HepG2 (cell line): ENCODE results near the gene B4GALT5. TPM values are rescaled to one million over a fixed set of nuclear protein-coding genes. Genes with fewer than 3 reads are reported as not detected.
A peak's percentile ranks its signal among the peaks of the same experiment; 100 is the strongest.

Experiments
- ATAC-seq: fragments of 200-7000 bp; cut with Tn5 transposase; 3 replicates; pipeline ENCODE4 v1.9.1; 2020; ENCODE audit warnings: mild to moderate bottlenecking, moderate library complexity
- BruUV-seq: library from RNA; stranded (reverse); fragments of 400-500 nt; replicated peaks from 2 replicates; lab custom pipeline; 2021; lab: Mats Ljungman, UMichigan
- CTCF ChIA-PET: fragments of 300-600 bp; formaldehyde crosslinking; extraction: SDS; loops from one replicate; lab custom pipeline; 2021; ENCODE audit warnings: low total read pairs, inconsistent platforms, low intra/inter-chr PET ratio; lab: Yijun Ruan, JAX
- POLR2A ChIA-PET: fragments of 350-600 bp; sonication (Branson Sonifier 250); formaldehyde crosslinking; loops from one replicate; lab custom pipeline; 2020; ENCODE audit warnings: antibody characterized with exemption, inconsistent platforms; lab: Yijun Ruan, JAX
- DNase-seq: peaks from one replicate; pipeline ENCODE4 v3.0.0-alpha.2; 2015; ENCODE audit warnings: low spot score
- FAIRE-seq: peaks from 3 replicates; lab custom pipeline; 2011; peaks lifted over from hg19 to GRCh38; lab: Jason Lieb, UNC
- H2AFZ ChIP-seq: one replicate; pipeline ENCODE4 v1.6.1; 2011; ENCODE audit warnings: low read length, inconsistent platforms
- H3K27ac ChIP-seq: fragments of 300-600 bp; 3 replicates; pipeline ENCODE4 v1.8.0; 2011; ENCODE audit warnings: mixed run types, mild to moderate bottlenecking, mixed read lengths, low read length, inconsistent platforms; ENCODE audit not compliant: insufficient read depth; ENCODE audit errors: extremely low read length
- H3K27me3 ChIP-seq, 2 experiments: fragments of 200-600 bp in 1 of 2; 2 replicates in 1 of 2; 3 replicates in 1 of 2; pipeline versions ENCODE4 v1.6.0 to v1.8.0; 2011; ENCODE audit warnings: low read length in 2 of 2, mild to moderate bottlenecking in 2 of 2, moderate library complexity in 2 of 2, inconsistent platforms in 1 of 2; ENCODE audit not compliant: insufficient read depth in 2 of 2, control insufficient read depth in 1 of 2
- H3K36me3 ChIP-seq, 2 experiments: fragments of 200-600 bp in 1 of 2; replicated peaks in 1 of 2; 2 replicates in 1 of 2; 3 replicates in 1 of 2; pipeline versions ENCODE4 v1.5.1 to v1.8.0; 2011; ENCODE audit warnings: low read length in 2 of 2, inconsistent platforms in 1 of 2; ENCODE audit not compliant: insufficient read depth in 2 of 2, control insufficient read depth in 1 of 2
- H3K4me1 ChIP-seq: 2 replicates; pipeline ENCODE4 v1.5.1; 2012; ENCODE audit warnings: low read length, inconsistent platforms; ENCODE audit not compliant: insufficient read depth
- H3K4me2 ChIP-seq: 2 replicates; pipeline ENCODE4 v1.6.0; 2011; ENCODE audit warnings: low read depth, low read length, inconsistent platforms
- H3K4me3 ChIP-seq, 3 experiments: fragments of 200-600 bp in 1 of 3; sonication (generic), shearing (Covaris generic) in 1 of 3; replicated peaks in 1 of 3; 2 replicates each; pipeline ENCODE4 v1.5.1; 2011 to 2016; ENCODE audit warnings: low read length in 3 of 3, inconsistent platforms in 2 of 3, low read depth in 2 of 3, mild to moderate bottlenecking in 2 of 3, control low read depth in 1 of 3, mixed read lengths in 1 of 3; ENCODE audit not compliant: insufficient read depth in 1 of 3
- H3K79me2 ChIP-seq: one replicate; pipeline ENCODE4 v1.6.1; 2011; ENCODE audit warnings: low read length, inconsistent platforms; ENCODE audit not compliant: insufficient read depth
- H3K9ac ChIP-seq: 2 replicates; pipeline ENCODE4 v1.6.0; 2011; ENCODE audit warnings: mild to moderate bottlenecking, low read depth, low read length, inconsistent platforms; ENCODE audit not compliant: insufficient read depth
- H3K9me3 ChIP-seq: 2 replicates; pipeline ENCODE4 v1.5.1; 2012; ENCODE audit warnings: mild to moderate bottlenecking, low read length
- H4K20me1 ChIP-seq: 2 replicates; pipeline ENCODE4 v1.6.0; 2011; ENCODE audit warnings: inconsistent platforms, mild to moderate bottlenecking, low read length, moderate library complexity; ENCODE audit not compliant: insufficient read depth
- EP300 ChIP-seq, 3 experiments: sonication (generic) in 1 of 3; formaldehyde crosslinking in 1 of 3; IDR thresholded peaks; 2 replicates each; pipeline versions ENCODE4 v1.5.1 to v1.6.1; 2011 to 2020; ENCODE audit warnings: low read depth in 2 of 3, low read length in 2 of 3, borderline replicate concordance in 1 of 3, improper control_type of control experiment in 1 of 3, mild to moderate bottlenecking in 1 of 3, missing genetic modification reagents in 1 of 3, moderate library complexity in 1 of 3
- GABPB1 ChIP-seq: IDR thresholded peaks from 2 replicates; pipeline ENCODE4 v1.6.1; 2016; ENCODE audit warnings: mild to moderate bottlenecking, missing genetic modification reagents, moderate library complexity, missing compliant biosample characterization
- NFYC ChIP-seq: IDR thresholded peaks from 2 replicates; pipeline ENCODE4 v1.6.1; 2016; ENCODE audit warnings: missing genetic modification reagents, missing compliant biosample characterization
- RBM22 ChIP-seq: fragments of 200-400 bp; formaldehyde crosslinking; optimal IDR thresholded peaks from 2 replicates; pipeline ENCODE3; 2017; ENCODE audit warnings: mild to moderate bottlenecking, low read length, moderate library complexity
- RXRA ChIP-seq: sonication (generic); formaldehyde crosslinking; IDR thresholded peaks from 2 replicates; pipeline ENCODE4 v1.5.1; 2020; ENCODE audit warnings: missing genetic modification reagents
- SP2 ChIP-seq: sonication (generic); formaldehyde crosslinking; IDR thresholded peaks from 2 replicates; pipeline ENCODE4 v1.5.1; 2020; ENCODE audit warnings: mild to moderate bottlenecking, missing genetic modification reagents
- ZBTB38 ChIP-seq: sonication (generic); formaldehyde crosslinking; IDR thresholded peaks from 2 replicates; pipeline ENCODE4 v1.5.1; 2020; ENCODE audit warnings: mild to moderate bottlenecking, missing genetic modification reagents
- ZNF143 ChIP-seq: sonication (generic); formaldehyde crosslinking; IDR thresholded peaks from 2 replicates; pipeline ENCODE4 v1.4.0; 2020; ENCODE audit warnings: missing genetic modification reagents
- WGBS: methylation state at CpG from one replicate; pipeline ENCODE4 v1.1.6; 2017; ENCODE audit warnings: low lambda C conversion rate; 5-methylcytosine and 5-hydroxymethylcytosine counted together
- in situ Hi-C: cut with HindIII; loops from 2 replicates; pipeline ENCODE4 v1.10.0; 2017; ENCODE audit warnings: low pct_unique_long_range_greater_than_20kb; ENCODE audit not compliant: extremely low pct_ligation_motif_present
- intact Hi-C: fragments of 100-400 bp; cut with micrococcal nuclease; formaldehyde crosslinking; loops from one replicate; pipeline ENCODE4 v1.10.0; 2022; ENCODE audit not compliant: unreplicated experiment
- polyA plus RNA-seq, 8 experiments: library from polyadenylated mRNA; depleted of rRNA in 3 of 8; stranded (reverse) in 7 of 8; unstranded in 1 of 8; fragments of >200 nt; fragmentation: Illumina TruSeq in 4 of 8; extraction: Trizol in 4 of 8; gene quantifications; 2 replicates each; pipeline versions ENCODE4 v1.2.1 to v1.2.3, GENCODE V29; 2011 to 2016; ENCODE audit warnings: low read depth in 4 of 8, missing spikeins in 1 of 8, mixed read lengths in 1 of 8; ENCODE audit not compliant: insufficient read depth in 1 of 8
- total RNA-seq, 5 experiments: library from RNA; depleted of rRNA; stranded (reverse); fragments of >200 nt; fragmentation: Illumina TruSeq; extraction: Trizol; gene quantifications; 2 replicates each; pipeline ENCODE4 v1.2.3, GENCODE V29; 2016; ENCODE audit warnings: low read depth in 1 of 5

B4GALT5 gene
- total and polyA plus RNA-seq, 2 of the 13 experiments (the other 11 are each of a cell fraction or from before 2014, with no cell fraction given) = 27.3 to 30.9 TPM

- Histone ChIP-seq H3K4me3 (no peak overlapping the region), H3K36me3 (peaks cover 1 to 17% of the 10 kb centered on the region in 2 experiments; a peak in 4 of 5 replicates), H3K27ac (no peak overlapping the region), H2AFZ (no peak overlapping the region), H3K9me3 (no peaks in the 10 kb centered on the region), H3K9ac (no peak overlapping the region), H3K79me2 (peaks cover 95% of the 10 kb centered on the region), H3K4me2 (no peak overlapping the region), H3K27me3 (no peaks in the 10 kb centered on the region), H3K4me1 (peaks cover 89% of the 10 kb centered on the region), H4K20me1 (no peaks in the 10 kb centered on the region; the same call in 1 of the 2 replicates)
- CTCF ChIA-PET = no interaction called here
- 77% methylated on average over 4 of the region's 4 CpGs for WGBS
- TF ChIP-seq SP2 (no peak), ZNF143 (0 out of 2 replicates have a peak, but pooled peaks have one; percentile 25)
- ATAC-seq (no peak), DNase-seq (no peak), FAIRE-seq (no peak)
- intact Hi-C loops = no loop called here
- POLR2A ChIA-PET = interaction anchor here (1.4 kb wide), 1 partner anchor 10 kb away, joined by 6 read pairs; no protein-coding TSS in a partner anchor
- in situ Hi-C loops = no loop called here
- no TSS peak for BruUV-seq
These were observed 28.5 kb downstream of the B4GALT5 start for GRCh38 chr20:49685161-49685601.

GRCh38 chr20:49684335-49684997 lies 29.2 kb downstream of the B4GALT5 start:
- peak; percentile 64 for TF ChIP-seq RBM22
- TF ChIP-seq GABPB1 (CRISPR knock-in tag) = peak; percentile 27; the same call in 1 of the 2 replicates
- no peak for TF ChIP-seq EP300 (IDR thresholded peaks at IDR 0.05; ENCODE audit: low read depth in 2 of 2, low read length in 2 of 2)
- TF ChIP-seq EP300 (CRISPR knock-in tag; IDR thresholded peaks at IDR 0.05; ENCODE audit: borderline replicate concordance) = peak; percentile 36; the same call in 1 of the 2 replicates
- no peak for TF ChIP-seq NFYC (CRISPR knock-in tag)
- 0 out of 2 replicates have a peak, but pooled peaks have one; percentile 22 for TF ChIP-seq ZBTB38 (CRISPR knock-in tag)
- no peak for TF ChIP-seq RXRA (CRISPR knock-in tag)
- no peak for DNase-seq
- Histone ChIP-seq H3K36me3 (peaks cover 1 to 17% of the 10 kb centered on the region in 2 experiments; a peak in 4 of 5 replicates), H3K9ac (no peak overlapping the region), H3K9me3 (no peaks in the 10 kb centered on the region), H3K27ac (peak overlapping the region; percentile 17), H3K4me3 (no peak overlapping the region), H3K27me3 (no peaks in the 10 kb centered on the region), H3K79me2 (peaks cover 95% of the 10 kb centered on the region), H4K20me1 (no peaks in the 10 kb centered on the region; the same call in 1 of the 2 replicates), H2AFZ (no peak overlapping the region), H3K4me1 (peaks cover 89% of the 10 kb centered on the region), H3K4me2 (no peak overlapping the region)
- POLR2A ChIA-PET = interaction anchor here (1.4 kb wide), 1 partner anchor 9 kb away, joined by 6 read pairs; no protein-coding TSS in a partner anchor
- in situ Hi-C loops (no loop called here), intact Hi-C loops (no loop called here)
- ATAC-seq = no peak
- BruUV-seq = no TSS peak
- 93% methylated on average over 13 of the region's 13 CpGs for WGBS
- CTCF ChIA-PET = no interaction called here
- no peak for FAIRE-seq
